Mesenteric fat pad (tissue), 1 donor: ENCODE results near the gene CDC42BPA. TPM values are rescaled to one million over a fixed set of nuclear protein-coding genes. Genes with fewer than 3 reads are reported as not detected.
A peak's percentile ranks its signal among the peaks of the same experiment; 100 is the strongest.

ENCODE experiments used
- DNase-seq: peaks from one replicate; pipeline ENCODE4 v3.0.0-alpha.2; 2020; ENCODE audit warnings: low spot score
- total RNA-seq: library from RNA; stranded (reverse); fragmentation: NEBNext Ultra II Directional; extraction: Animal tissue kit (Norgen Biotek cat#: 25700); gene quantifications from one replicate; pipeline ENCODE4 v1.2.1, GENCODE V29; 2021
- donor health status: DM: yes; HTN: yes; CAD: no.

Gene CDC42BPA
- total RNA-seq, 1 donor from 2014 or later = 42.5 TPM

DNA sequence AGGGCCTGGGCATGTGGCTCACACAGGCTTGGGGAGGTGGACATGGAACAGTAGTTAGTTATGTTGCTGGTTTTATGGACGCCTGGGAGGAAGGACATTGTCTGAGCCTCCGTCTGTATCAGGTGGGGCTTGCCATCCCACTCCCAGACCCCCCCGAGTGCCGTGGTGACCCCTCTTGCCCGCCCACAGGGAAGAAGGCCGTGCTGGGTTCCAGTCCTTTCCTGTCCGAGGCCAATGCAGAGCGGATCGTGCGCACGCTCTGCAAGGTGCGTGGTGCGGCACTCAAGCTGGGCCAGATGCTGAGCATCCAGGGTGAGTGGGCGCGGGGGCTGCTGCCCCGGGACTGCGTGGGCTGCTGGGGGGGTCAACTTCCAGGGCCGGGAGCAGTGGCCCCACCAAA lies 336.5 kb downstream of the CDC42BPA start:
- peak; percentile 67 for DNase-seq

- peak; percentile 82 for DNase-seq
These were observed 336.9 kb downstream of the CDC42BPA start for GRCh38 chr1:226981386-226981817.

DNA sequence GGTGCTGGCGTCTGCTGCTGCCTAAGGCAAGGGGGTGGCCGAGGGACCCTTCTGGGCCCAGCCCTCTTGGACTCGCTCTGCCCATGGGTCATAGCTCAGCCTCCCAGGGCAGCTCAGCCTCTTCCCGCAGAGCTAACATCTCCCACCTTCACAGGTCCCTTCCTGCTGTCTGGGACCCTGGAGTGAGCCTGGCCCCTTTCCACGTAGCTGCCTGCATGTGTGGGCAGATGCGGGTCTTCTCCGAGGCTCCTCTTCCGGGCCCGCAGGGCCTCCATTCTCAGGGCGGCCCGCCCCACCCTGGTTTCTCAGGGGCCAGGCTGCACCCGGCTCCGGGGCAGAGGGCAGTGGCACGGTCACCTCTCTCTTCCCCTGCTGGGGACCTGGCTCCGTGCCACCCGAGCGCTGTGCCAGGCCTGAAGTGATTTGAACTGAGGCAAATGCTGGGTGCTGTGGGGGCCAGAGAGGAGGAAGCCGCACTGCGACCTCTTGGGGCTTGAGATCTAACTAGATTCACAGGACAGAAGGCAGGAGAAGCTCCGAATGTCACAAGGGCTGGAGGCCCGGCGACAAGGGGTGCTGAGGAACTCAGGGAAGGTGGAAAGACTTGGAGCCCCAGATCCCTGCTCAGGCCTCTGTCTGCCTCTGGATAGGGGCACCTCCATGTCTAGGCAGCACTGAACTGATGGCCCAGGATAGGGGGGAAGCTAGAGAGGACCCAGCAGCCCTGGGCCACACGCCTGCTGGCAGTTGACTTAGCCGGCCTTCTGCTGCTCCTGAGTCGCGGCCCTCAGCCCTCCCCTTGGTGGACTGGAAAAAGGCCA lies 337.5 kb downstream of the CDC42BPA start:
- DNase-seq = peak; percentile 88

DNA sequence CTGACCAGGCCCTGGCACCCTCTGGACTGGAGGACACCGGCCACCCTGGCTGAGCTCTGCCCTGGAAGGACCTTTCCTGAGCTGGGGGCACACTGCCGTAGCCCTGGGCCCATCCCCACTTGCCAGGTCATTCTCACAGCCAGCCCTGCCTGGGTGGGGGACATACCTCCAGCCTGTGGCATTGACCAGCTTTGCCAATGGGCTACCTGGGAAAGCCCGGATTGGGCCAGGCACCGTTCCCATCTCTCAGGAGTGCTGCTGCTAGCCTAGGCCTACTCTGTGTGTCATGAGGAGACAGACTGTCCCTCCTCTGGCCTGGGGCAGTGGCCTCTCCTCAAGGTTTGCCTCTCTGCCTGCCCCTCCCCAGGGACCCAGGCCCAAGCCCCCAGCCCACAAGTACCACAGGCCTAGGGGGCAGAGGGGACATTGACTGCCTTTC lies 338.2 kb downstream of the CDC42BPA start:
- DNase-seq = peak; percentile 82

DNA sequence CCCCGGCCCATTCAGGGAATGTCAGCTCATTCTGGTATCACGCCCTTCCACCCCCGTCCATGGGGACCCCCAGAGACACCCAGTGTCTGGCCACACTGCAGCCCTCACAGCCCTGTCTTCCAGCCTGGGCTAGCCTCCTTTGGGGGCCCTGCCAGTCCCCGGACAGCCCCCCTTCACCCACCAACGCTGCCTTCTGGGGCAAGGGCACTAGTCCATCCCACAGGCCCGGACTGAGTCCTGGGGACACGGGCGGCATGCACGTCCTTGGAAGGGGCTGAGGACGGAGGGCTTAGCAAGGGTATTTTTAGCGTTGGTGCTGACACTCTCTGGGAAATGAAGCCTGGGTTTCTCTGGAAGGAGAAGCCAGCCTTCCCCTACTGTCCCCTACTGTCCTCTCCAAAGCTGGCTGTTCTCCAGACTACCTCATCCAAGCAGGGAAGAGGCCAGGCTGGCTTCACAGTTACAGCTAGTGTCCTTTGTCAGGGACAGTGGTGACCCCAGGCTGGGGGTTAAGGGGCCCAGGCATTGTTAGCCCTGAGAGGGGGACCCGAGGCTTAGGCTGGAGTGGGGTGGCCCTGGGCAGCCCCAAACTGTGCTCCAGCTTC lies 338.7 kb downstream of the CDC42BPA start:
- peak; percentile 55 for DNase-seq

GRCh38 chr1:226979115-226979516 lies 339.2 kb downstream of the CDC42BPA start:
- peak; percentile 79 for DNase-seq

GRCh38 chr1:226978432-226979114 lies 339.7 kb downstream of the CDC42BPA start:
- peak; percentile 85 for DNase-seq

DNA sequence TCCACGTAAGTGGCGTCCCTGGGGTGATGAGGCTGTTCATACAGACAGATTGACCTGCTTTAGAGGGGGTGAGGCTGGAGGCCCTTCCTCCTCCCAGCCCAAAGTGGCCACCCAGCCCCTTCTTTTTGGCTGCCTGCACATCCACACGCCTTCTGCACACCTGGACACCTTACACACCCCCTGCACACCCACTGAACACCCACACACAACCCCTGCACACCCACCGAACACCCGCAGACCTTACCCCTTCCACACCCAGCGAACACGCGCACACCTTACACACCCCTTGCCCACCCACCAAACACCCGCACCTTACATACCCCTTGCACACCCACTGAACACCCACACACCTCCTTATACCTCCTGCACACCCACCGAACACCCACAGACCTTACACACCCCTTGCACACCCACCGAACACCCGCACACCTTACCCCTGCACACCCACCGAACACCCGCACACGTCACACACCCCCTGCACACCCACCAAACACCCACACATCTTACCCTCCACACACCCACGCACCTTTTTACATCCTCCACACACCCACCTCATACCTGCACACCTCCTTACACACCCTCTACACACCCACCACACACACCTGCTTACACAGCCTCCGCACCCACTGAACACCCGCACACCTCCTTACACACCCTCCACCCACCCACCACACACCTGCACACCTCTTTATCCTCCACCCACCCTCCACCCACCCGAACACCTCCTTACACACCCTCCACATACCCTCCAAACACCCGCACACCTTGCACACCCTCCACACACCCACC lies 340.5 kb downstream of the CDC42BPA start:
- DNase-seq = peak; percentile 26

DNA sequence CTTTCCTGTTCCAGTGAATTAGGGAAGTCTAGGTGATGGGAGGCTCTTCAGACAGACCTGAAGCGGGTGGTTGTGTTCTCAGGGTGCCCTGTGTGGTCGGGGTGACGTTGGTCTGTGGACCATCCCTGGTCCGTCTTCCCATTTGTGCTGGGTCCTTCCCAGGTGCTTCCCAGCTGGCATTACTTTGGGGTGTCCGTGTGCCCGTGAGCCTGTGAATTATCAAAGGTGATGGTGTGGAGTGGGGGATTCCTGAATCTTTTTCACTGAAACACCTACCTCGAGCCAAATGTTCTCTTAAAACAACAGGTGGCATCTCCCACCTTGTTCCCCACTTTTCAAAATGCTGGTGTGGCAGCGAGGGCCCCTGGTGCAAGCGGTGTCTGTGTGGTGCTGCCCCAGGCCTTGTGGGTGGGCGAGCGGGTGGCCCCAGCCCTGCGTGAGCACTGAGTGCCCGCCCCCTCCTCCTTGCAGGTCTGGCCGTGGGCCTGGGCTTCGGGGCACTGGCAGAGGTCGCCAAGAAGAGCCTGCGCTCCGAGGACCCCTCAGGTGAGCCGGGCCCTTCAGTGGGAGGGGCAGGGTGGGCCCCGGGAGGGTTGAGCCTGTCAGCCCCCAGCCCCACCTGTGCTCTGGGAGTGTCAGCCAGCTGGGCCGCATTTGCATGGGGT lies 341.2 kb downstream of the CDC42BPA start:
- DNase-seq = peak; percentile 69

DNA sequence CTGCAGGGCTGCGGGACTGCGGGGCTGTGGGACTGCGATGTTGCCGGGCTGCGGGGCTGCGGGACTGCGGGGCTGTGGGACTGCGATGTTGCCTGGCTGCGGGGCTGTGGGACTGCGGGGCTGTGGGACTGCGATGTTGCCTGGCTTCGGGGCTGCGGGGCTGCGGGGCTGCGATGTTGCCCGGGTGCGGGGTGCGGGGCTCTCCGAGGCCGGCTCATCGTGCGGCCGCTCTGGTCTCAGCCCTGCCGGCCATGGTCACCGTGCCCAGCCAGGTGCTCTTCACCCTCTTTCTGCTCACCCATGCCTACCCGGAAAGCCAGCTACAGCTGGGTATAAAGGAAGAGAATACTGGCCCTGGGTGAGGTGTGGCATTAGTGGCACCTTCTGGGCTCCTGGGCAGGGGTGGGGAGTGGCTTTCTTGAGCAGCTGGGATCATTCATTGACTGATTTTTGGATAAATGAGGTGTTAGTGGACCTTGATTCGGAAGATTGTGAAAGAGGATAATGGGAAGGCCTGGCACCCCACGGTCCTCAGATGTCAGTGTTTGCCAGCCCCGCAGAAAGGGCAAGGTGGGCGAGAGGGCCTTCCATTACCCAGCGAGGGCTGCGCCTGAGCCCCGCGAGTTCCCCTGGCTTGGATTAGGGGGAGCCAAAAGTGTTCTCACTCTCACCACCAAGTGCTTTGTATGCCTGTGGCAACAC lies 341.9 kb downstream of the CDC42BPA start:
- DNase-seq = peak; percentile 83

DNA sequence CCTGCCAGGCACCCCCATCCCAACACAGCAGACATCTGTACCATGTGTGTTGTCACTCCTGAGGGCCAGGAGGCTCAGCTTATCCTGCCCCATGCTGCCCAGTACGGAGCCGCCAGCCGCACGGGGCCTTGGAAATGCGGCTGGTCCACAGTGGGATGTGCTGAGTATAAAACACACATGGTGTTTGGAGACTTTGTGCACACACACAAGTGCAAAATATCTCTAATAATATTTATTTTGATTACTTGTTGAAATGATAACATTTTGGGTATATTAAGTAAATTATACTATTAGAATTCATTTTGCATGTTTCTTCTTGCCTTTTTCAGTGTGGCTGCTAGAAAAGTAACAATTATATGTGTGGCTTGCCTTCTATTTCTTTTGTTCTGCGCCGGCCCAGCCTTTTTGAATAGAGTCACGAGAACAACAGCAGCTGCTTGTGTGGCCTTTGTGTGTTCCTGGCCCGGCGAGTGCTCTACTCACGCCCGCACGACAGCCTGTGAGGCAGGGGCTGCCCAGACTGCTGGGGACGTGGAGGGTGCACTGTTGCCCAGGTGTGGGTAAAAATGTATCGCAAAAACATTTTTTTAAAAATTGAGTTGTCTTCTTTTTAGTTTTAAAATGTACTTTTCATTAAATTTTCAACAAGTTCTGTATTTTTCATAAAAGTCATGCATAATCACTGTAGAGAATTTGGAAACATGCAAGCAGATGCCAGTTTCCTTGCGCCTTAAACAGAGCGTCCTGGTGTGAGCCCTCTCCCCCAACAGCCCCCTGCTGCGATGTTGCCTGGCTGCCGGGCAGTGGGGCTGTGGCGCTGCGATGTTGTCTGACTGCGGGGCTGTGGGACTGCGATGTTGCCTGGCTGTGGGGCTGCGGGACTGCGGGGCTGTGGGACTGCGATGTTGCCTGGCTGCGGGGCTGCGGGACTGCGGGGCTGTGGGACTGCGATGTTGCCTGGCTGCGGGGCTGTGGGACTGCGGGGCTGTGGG lies 342.7 kb downstream of the CDC42BPA start:
- peak; percentile 87 for DNase-seq

GRCh38 chr1:226974544-226975258 lies 343.6 kb downstream of the CDC42BPA start:
- peak; percentile 88 for DNase-seq

DNA sequence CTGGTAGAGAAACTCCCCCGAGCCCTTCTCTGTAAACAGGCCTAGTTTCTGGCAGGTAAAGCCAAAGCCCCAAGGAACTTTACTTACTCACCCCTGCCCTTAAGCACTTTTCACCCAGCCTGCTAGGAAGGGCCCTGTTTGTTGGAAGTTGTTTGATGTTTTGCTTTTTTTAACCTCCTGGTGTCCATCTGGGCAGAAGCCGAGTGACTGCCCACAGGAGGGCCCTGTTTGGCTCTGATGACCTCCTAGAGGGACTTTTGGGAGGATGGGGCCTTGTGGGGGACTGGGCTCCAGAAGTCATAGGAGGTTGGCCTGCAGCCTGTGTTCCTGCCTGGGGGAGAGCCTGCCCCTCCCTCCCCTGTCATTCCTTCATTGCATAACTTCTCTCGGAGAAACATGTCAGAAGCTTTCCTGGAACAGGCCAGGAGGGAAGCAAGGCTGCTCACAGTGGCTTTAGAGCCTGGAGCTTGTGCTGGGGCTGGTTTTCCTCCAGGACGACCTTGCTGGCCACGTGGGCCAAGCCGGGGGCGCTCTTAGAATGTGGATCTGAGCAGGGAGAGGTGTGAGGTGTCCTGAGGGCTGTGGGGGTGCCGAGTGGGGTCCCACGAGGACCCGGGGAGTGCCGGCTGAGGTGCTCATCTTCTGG lies 344.3 kb downstream of the CDC42BPA start:
- DNase-seq = no peak

GRCh38 chr1:226973371-226973897 lies 344.9 kb downstream of the CDC42BPA start:
- DNase-seq = peak; percentile 72

DNA sequence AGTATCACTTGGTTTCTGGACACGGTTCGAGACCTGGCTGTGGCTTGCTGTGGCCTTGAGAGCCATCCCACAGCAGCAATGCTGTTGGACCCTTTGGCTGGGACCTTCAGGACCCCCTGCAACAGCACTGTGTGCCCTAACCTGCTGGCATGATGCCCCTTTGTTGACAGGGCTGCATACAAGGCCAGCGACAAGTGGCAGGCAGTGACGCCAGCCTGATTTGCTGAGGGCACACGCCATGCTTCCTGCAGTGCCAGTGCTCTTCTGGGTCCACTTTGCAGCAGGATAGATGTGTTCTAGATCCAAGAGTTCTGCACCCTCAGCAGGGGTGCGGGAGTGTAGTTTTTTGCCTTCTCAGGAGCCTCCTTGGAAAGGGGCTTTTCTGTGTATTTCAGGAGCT lies 345.4 kb downstream of the CDC42BPA start:
- peak; percentile 68 for DNase-seq

GRCh38 chr1:226971765-226972164 lies 346.5 kb downstream of the CDC42BPA start:
- no peak for DNase-seq

DNA sequence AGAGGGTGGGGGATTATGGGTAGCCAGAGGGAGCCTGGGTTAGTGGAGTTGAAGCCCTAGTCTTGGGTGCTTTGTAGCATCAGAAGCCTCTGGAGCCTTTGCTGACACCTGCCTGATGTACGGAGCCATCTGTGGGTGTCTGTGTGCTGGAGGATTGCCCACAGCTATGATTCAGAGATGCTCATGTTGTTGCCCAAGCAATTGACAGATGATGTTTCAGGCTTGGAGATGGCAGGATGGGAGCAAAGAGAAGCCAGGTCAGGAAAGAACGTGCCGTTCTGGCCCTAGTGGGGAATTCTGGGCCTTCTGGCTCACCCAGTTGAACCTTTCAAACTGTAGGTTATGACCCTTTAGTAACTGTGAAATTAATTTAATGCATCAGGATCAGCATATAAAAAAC lies 350.6 kb downstream of the CDC42BPA start:
- DNase-seq = no peak
